GM12878 (cell line): ENCODE data around the gene ADD1.

Source experiments
- SUPT20H ChIP-seq: IDR thresholded peaks from 2 replicates; pipeline ENCODE4 v1.6.1; 2011; ENCODE audit warnings: low read depth, mild to moderate bottlenecking, low read length, moderate library complexity, borderline replicate concordance; ENCODE audit not compliant: control insufficient read depth
- TF ChIP-seq, protein P1 (sequence below), 3 experiments: IDR thresholded peaks in 2 of 3; conservative IDR thresholded peaks in 1 of 3; 2 replicates each; pipeline ENCODE4 v1.5.1; 2011; ENCODE audit warnings: low read depth in 3 of 3, low read length in 3 of 3, mild to moderate bottlenecking in 3 of 3, control low read depth in 2 of 3, moderate library complexity in 2 of 3, inconsistent platforms in 1 of 3, mixed read lengths in 1 of 3; ENCODE audit not compliant: control insufficient read depth in 2 of 3, insufficient read depth in 1 of 3; ENCODE audit errors: extremely low read depth in 1 of 3
- TF ChIP-seq, protein P2 (sequence below): IDR thresholded peaks from 2 replicates; pipeline ENCODE4 v1.6.1; 2012; ENCODE audit warnings: low read depth, low read length, improper control_type of control experiment

DNA sequence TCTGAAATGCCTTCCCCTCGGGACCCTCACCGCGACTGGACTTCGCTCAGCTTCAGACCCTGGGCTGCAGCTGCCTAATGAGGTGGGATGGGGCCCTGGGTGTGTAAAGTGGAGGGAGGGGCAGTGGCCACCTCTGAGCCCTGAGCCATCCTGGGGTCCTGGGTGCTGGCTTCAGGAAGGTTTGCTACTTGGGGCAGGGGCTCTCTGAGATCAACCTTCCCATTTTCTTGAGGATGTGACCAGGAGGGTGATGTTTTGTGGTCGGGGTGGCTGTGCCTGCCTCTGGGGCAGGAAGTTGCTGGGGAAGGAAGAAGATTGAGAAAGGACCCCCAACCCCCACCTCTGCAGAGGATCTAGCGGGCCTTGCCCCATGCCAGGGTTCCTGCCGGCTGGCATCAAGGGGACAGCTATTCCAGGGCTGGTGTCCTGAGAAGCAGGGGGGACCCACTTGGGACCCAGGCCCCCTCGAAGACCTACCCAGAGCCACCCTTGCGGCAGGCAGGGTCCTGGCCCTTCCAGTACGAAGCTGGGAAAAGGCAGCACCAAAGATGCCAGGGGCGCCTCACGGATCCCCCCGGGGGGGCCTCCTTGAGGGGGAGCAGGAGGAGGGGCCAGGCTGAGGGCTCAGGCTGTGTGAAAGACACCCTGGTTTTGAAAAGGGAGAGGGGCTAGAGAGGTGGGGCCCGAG, 44.3 kb upstream of the ADD1 start:
- TF ChIP-seq, protein P1, sequence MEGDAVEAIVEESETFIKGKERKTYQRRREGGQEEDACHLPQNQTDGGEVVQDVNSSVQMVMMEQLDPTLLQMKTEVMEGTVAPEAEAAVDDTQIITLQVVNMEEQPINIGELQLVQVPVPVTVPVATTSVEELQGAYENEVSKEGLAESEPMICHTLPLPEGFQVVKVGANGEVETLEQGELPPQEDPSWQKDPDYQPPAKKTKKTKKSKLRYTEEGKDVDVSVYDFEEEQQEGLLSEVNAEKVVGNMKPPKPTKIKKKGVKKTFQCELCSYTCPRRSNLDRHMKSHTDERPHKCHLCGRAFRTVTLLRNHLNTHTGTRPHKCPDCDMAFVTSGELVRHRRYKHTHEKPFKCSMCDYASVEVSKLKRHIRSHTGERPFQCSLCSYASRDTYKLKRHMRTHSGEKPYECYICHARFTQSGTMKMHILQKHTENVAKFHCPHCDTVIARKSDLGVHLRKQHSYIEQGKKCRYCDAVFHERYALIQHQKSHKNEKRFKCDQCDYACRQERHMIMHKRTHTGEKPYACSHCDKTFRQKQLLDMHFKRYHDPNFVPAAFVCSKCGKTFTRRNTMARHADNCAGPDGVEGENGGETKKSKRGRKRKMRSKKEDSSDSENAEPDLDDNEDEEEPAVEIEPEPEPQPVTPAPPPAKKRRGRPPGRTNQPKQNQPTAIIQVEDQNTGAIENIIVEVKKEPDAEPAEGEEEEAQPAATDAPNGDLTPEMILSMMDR (IDR thresholded peaks at IDR 0.05 in 2 of 3, conservative IDR thresholded peaks at IDR 0.05 in 1 of 3; ENCODE audit: control insufficient read depth in 2 of 3, extremely low read depth in 1 of 3, insufficient read depth in 1 of 3, low read depth in 3 of 3, low read length in 3 of 3): no peak
- TF ChIP-seq, protein P2, sequence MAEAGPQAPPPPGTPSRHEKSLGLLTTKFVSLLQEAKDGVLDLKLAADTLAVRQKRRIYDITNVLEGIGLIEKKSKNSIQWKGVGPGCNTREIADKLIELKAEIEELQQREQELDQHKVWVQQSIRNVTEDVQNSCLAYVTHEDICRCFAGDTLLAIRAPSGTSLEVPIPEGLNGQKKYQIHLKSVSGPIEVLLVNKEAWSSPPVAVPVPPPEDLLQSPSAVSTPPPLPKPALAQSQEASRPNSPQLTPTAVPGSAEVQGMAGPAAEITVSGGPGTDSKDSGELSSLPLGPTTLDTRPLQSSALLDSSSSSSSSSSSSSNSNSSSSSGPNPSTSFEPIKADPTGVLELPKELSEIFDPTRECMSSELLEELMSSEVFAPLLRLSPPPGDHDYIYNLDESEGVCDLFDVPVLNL: no peak
- TF ChIP-seq SUPT20H: no peak
